Measurements from ENCODE around the gene UGDH.

DNA sequence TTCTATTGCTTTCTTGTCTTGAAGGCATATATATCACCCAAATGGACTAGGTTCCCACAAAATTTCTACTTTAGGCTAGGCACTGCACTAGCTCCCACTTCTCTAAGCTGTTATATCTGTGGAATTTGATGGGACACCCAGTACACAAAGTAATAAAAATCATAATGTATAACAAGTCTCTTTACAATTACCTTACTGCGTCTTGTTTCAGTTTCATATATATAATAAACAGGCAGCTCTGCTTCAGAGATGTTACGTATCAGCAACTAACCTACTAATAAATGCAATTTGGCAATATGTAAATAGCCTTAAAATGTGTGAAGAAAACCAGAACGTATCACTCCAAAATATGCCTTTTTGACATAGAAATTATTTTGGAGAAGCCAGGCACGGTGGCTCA is 42.0 kb upstream of the UGDH start:
- TF ChIP-seq EZH2 (IDR thresholded peaks at IDR 0.05; ENCODE audit: borderline replicate concordance, low read depth, low read length) (no peak), KAT7 (CRISPR knock-in tag; IDR thresholded peaks at IDR 0.05; ENCODE audit: borderline replicate concordance) (no peak)
- TF ChIP-seq, protein P1, sequence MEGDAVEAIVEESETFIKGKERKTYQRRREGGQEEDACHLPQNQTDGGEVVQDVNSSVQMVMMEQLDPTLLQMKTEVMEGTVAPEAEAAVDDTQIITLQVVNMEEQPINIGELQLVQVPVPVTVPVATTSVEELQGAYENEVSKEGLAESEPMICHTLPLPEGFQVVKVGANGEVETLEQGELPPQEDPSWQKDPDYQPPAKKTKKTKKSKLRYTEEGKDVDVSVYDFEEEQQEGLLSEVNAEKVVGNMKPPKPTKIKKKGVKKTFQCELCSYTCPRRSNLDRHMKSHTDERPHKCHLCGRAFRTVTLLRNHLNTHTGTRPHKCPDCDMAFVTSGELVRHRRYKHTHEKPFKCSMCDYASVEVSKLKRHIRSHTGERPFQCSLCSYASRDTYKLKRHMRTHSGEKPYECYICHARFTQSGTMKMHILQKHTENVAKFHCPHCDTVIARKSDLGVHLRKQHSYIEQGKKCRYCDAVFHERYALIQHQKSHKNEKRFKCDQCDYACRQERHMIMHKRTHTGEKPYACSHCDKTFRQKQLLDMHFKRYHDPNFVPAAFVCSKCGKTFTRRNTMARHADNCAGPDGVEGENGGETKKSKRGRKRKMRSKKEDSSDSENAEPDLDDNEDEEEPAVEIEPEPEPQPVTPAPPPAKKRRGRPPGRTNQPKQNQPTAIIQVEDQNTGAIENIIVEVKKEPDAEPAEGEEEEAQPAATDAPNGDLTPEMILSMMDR (IDR thresholded peaks at IDR 0.05 in 2 of 3, conservative IDR thresholded peaks at IDR 0.05 in 1 of 3; ENCODE audit: insufficient read depth in 2 of 3, low read depth in 1 of 3, low read length in 3 of 3) = no peak
